Caco-2 (cell line): ENCODE results near the gene COL4A2. TPM values are rescaled to one million over a fixed set of nuclear protein-coding genes. Genes with fewer than 3 reads are reported as not detected.

ENCODE experiments used
- BruUV-seq: library from RNA; stranded (reverse); fragments of 400-500 nt; replicated peaks from 2 replicates; lab custom pipeline; 2021; lab: Mats Ljungman, UMichigan
- CTCF ChIA-PET: fragments of 300-600 bp; sonication (Branson Sonifier 250); formaldehyde crosslinking; loops from one replicate; lab custom pipeline; 2022; ENCODE audit warnings: antibody characterized with exemption; lab: Charles Lee
- POLR2A ChIA-PET: fragments of 300-600 bp; sonication (Branson Sonifier 250); formaldehyde crosslinking; loops from one replicate; lab custom pipeline; 2022; ENCODE audit warnings: antibody characterized with exemption; lab: Charles Lee
- DNase-seq, 2 experiments: peaks; one replicate each; pipeline versions ENCODE4 v3.0.0 to v3.0.0-alpha.2; 2020 to 2022
- H3K27me3 ChIP-seq: replicated peaks from 2 replicates; pipeline ENCODE4 v1.6.0; 2011; ENCODE audit warnings: low read length; ENCODE audit not compliant: control insufficient read depth, insufficient read depth
- H3K36me3 ChIP-seq: 2 replicates; pipeline ENCODE4 v1.5.1; 2011; ENCODE audit warnings: low read length; ENCODE audit not compliant: control insufficient read depth, insufficient read depth
- H3K4me1 ChIP-seq: fragments of 250-450 bp; sonication (Bioruptor Pico); 2 replicates; pipeline ENCODE4 v1.5.1; 2020; ENCODE audit warnings: mild to moderate bottlenecking
- H3K4me3 ChIP-seq: 2 replicates; pipeline ENCODE4 v1.5.1; 2011; ENCODE audit warnings: low read depth, mild to moderate bottlenecking, control low read depth, low read length
- H3K9me3 ChIP-seq: fragments of 250-450 bp; sonication (Bioruptor Pico); 2 replicates; pipeline ENCODE4 v1.5.1; 2020; ENCODE audit warnings: mild to moderate bottlenecking, moderate library complexity
- H3K27ac Mint-ChIP-seq: one replicate; pipeline ENCODE4 v1.8.0; 2022; ENCODE audit warnings: mixed read lengths; ENCODE audit not compliant: unreplicated experiment
- H3K27me3 Mint-ChIP-seq: one replicate; pipeline ENCODE4 v1.8.0; 2022; ENCODE audit warnings: mixed read lengths; ENCODE audit not compliant: insufficient read depth, unreplicated experiment
- H3K36me3 Mint-ChIP-seq: one replicate; pipeline ENCODE4 v1.8.0; 2022; ENCODE audit warnings: mild to moderate bottlenecking, mixed read lengths; ENCODE audit not compliant: insufficient read depth, unreplicated experiment
- H3K4me1 Mint-ChIP-seq: one replicate; pipeline ENCODE4 v1.8.0; 2022; ENCODE audit warnings: low read depth, mixed read lengths; ENCODE audit not compliant: unreplicated experiment
- H3K4me3 Mint-ChIP-seq: one replicate; pipeline ENCODE4 v1.8.0; 2022; ENCODE audit warnings: mild to moderate bottlenecking, moderate library complexity, mixed read lengths; ENCODE audit not compliant: unreplicated experiment
- H3K9me3 Mint-ChIP-seq: one replicate; pipeline ENCODE4 v1.8.0; 2022; ENCODE audit warnings: mixed read lengths; ENCODE audit not compliant: unreplicated experiment
- CTCF ChIP-seq, 2 experiments: fragments of 200-600 bp in 1 of 2; IDR thresholded peaks; 1 replicate in 1 of 2; 2 replicates in 1 of 2; pipeline versions ENCODE4 v1.5.1 to v1.8.0; 2011 to 2022; ENCODE audit warnings: antibody characterized with exemption in 1 of 2, control low read depth in 1 of 2, inconsistent platforms in 1 of 2, low read depth in 1 of 2, low read length in 1 of 2, mild to moderate bottlenecking in 1 of 2, moderate library complexity in 1 of 2; ENCODE audit not compliant: insufficient read depth in 1 of 2, severe bottlenecking in 1 of 2, unreplicated experiment in 1 of 2
- intact Hi-C: fragments of 100-400 bp; cut with micrococcal nuclease; formaldehyde crosslinking; loops from one replicate; pipeline ENCODE4 v1.10.0; 2022; ENCODE audit not compliant: unreplicated experiment
- total RNA-seq: library from RNA; stranded (reverse); gene quantifications from 2 replicates; pipeline ENCODE4 v1.2.3, GENCODE V29; 2022

Gene COL4A2
- total RNA-seq, 1 experiment from 2014 or later, result 19.2 TPM

GRCh38 chr13:110521296-110521680, 214.2 kb downstream of the COL4A2 start:
- peaks cover 37% of the 10 kb centered on the region for H3K36me3 Mint-ChIP-seq
- no peak for TF ChIP-seq CTCF (IDR thresholded peaks at IDR 0.05; ENCODE audit: insufficient read depth in 1 of 2, low read depth in 1 of 2, low read length in 1 of 2, severe bottlenecking in 1 of 2, unreplicated experiment in 1 of 2)
- no peaks in the 10 kb centered on the region for H3K9me3 ChIP-seq
- H3K4me1 Mint-ChIP-seq, result peaks cover 21% of the 10 kb centered on the region
- DNase-seq, result no peak
- ChIA-PET CTCF (interaction anchor here (1.2 kb wide), 1 partner anchor 65 kb away, joined by 3 read pairs; no protein-coding TSS in a partner anchor), POLR2A (no interaction called here)
- no peaks in the 10 kb centered on the region for H3K9me3 Mint-ChIP-seq
- H3K4me1 ChIP-seq, result peaks cover 27% of the 10 kb centered on the region
- H3K27ac Mint-ChIP-seq, result no peak overlapping the region
- no TSS peak for BruUV-seq
- H3K4me3 Mint-ChIP-seq, result no peak overlapping the region
- intact Hi-C loops, result no loop called here
- H3K27me3 ChIP-seq, result no peaks in the 10 kb centered on the region
- peaks cover 8% of the 10 kb centered on the region for H3K36me3 ChIP-seq
- H3K27me3 Mint-ChIP-seq, result no peaks in the 10 kb centered on the region
- no peak overlapping the region for H3K4me3 ChIP-seq

GRCh38 chr13:110521946-110522345, 214.9 kb downstream of the COL4A2 start:
- no peak overlapping the region for H3K4me3 ChIP-seq
- no peak for DNase-seq
- intact Hi-C loops, result no loop called here
- BruUV-seq, result no TSS peak
- no peak for TF ChIP-seq CTCF (IDR thresholded peaks at IDR 0.05; ENCODE audit: insufficient read depth in 1 of 2, low read depth in 1 of 2, low read length in 1 of 2, severe bottlenecking in 1 of 2, unreplicated experiment in 1 of 2)
- H3K4me1 ChIP-seq, result peaks cover 31% of the 10 kb centered on the region
- ChIA-PET CTCF (interaction anchor here (0.7 kb wide), 1 partner anchor 68 kb away, joined by 3 read pairs; no protein-coding TSS in a partner anchor), POLR2A (interaction anchor here (0.6 kb wide), 1 partner anchor 15 kb away, joined by 6 read pairs; no protein-coding TSS in a partner anchor)
- H3K36me3 ChIP-seq, result peaks cover 8% of the 10 kb centered on the region
- Mint-ChIP-seq H3K27ac (no peak overlapping the region), H3K36me3 (peaks cover 35% of the 10 kb centered on the region), H3K9me3 (no peaks in the 10 kb centered on the region), H3K4me1 (peaks cover 25% of the 10 kb centered on the region), H3K27me3 (no peaks in the 10 kb centered on the region), H3K4me3 (no peak overlapping the region)
- H3K27me3 ChIP-seq, result no peaks in the 10 kb centered on the region
- H3K9me3 ChIP-seq, result no peaks in the 10 kb centered on the region

- ChIA-PET CTCF (no interaction called here), POLR2A (no interaction called here)
- no peaks in the 10 kb centered on the region for H3K27me3 ChIP-seq
- H3K27me3 Mint-ChIP-seq, result no peaks in the 10 kb centered on the region
- peaks cover 33% of the 10 kb centered on the region for H3K4me1 Mint-ChIP-seq
- no peak overlapping the region for H3K27ac Mint-ChIP-seq
- H3K4me3 ChIP-seq, result no peak overlapping the region
- H3K9me3 ChIP-seq, result no peaks in the 10 kb centered on the region
- TF ChIP-seq CTCF (IDR thresholded peaks at IDR 0.05; ENCODE audit: insufficient read depth in 1 of 2, low read depth in 1 of 2, low read length in 1 of 2, severe bottlenecking in 1 of 2, unreplicated experiment in 1 of 2), result no peak
- no TSS peak for BruUV-seq
- intact Hi-C loops, result no loop called here
- H3K4me1 ChIP-seq, result peaks cover 32% of the 10 kb centered on the region
- H3K4me3 Mint-ChIP-seq, result no peak overlapping the region
- no peaks in the 10 kb centered on the region for H3K9me3 Mint-ChIP-seq
- DNase-seq, result no peak
- peaks cover 8% of the 10 kb centered on the region for H3K36me3 ChIP-seq
- H3K36me3 Mint-ChIP-seq, result peaks cover 38% of the 10 kb centered on the region
These were observed 215.6 kb downstream of the COL4A2 start for GRCh38 chr13:110522721-110523120.
